GM21825 (cell line): ENCODE measurements around the gene TMEM43.
"Not testable (repeated sequence)": the region's sequence is repeated elsewhere in the genome, so short reads cannot be mapped to it uniquely, and the experiment has no call there.

Source experiments
- ATAC-seq: cut with Tn5 transposase; IDR thresholded peaks from one replicate; pipeline ENCODE4 v1.9.1; 2021; ENCODE audit warnings: mild to moderate bottlenecking, moderate library complexity; ENCODE audit not compliant: unreplicated experiment

TMEM43 gene, protein sequence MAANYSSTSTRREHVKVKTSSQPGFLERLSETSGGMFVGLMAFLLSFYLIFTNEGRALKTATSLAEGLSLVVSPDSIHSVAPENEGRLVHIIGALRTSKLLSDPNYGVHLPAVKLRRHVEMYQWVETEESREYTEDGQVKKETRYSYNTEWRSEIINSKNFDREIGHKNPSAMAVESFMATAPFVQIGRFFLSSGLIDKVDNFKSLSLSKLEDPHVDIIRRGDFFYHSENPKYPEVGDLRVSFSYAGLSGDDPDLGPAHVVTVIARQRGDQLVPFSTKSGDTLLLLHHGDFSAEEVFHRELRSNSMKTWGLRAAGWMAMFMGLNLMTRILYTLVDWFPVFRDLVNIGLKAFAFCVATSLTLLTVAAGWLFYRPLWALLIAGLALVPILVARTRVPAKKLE

DNA sequence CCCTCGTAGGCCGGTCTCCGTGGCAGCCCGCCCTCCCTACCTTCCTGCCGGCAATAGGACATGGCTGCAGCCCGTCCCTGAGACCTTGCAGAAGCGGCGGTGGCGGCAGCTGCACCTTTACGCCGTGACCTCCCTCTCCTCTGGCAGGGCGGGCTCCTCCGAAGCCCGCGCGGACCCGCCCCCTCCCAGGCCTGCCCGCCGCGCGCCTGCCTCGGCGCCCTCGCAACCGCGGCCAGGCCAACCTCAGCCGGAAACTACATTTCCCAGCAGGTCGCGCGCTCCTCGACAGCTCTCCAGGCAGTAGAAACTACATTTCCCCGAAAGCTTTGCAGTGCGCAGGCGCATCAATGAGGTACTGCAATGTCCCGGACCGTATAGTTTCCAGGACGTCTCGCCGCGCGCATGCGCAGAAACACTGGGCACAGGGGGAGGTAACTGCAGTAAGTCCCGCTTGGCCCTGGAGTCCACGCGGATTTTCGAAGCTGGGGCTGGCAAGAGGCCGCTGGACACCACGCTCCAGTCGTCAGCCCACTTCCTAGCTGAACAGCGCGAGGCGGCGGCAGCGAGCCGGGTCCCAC, at the start of gene TMEM43, which contains the start of gene CHCHD4:
TMEM43 (plus strand) TSS at position 438 of the 578 bp plus-strand sequence. CDS start 142 bp downstream, outside the sequence.
CHCHD4 (minus strand) TSS at position 256 of the 578 bp plus-strand sequence; CDS start at position 62, 194 bp downstream.
- ATAC-seq, result peak; percentile 78

DNA sequence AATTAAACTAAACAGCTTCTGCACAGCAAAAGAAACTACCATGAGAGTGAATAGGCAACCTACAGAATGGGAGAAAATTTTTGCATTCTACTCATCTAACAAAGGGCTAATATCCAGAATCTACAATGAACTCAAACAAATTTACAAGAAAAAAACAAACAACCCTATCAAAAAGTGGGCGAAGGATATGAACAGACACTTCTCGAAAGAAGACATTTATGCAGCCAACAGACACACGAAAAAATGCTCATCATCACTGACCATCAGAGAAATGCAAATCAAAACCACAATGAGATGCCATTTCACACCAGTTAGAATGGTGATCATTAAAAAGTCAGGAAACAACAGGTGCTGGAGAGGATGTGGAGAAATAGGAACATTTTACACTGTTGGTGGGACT, 49.6 kb upstream of the TMEM43 start:
- ATAC-seq, result not testable (repeated sequence)

DNA sequence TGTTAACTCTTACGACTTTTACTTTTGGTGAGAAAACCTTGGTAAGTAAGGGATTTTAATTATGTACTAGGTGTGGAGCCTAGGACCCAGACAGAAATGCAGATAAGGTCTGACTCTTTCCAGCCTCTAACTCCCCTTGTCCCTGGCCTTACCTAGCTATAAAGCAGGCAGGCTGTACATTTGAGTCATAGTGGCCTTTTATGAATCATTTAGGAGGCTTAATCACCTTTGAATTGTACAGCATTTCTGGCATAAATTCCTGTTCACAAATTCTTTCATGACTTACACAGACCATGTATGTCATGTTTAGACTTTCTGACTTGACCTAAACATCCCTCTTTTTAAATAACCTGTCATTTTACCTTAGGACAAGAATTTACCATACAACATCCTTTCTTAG, 47.5 kb upstream of the TMEM43 start:
- no peak for ATAC-seq

DNA sequence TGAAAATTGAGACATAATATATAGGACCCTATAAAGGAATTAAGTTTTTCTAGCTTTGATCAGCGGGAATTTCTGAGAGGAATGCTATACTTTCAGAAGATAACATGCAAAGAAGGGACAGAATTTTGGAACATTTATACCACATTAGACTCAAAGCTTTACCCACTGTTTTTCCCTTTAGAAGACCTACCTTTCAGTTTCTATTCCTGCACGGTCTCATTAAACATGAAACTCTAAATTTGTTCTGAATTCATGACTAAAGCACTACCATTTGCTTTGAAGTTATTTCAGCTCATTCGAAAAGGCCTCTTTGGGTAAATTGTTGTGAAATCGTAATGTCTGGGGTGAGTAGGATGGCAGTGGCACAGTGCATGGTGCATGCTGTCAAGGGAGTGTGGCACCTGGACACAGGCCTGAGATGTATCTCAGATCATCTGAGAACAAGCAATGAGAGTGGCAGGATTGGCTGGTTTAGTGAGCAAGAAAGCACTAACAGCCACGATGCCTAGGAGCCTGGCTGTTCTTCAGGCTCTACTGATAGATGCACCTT, 42.7 kb upstream of the TMEM43 start:
- ATAC-seq, result no peak

DNA sequence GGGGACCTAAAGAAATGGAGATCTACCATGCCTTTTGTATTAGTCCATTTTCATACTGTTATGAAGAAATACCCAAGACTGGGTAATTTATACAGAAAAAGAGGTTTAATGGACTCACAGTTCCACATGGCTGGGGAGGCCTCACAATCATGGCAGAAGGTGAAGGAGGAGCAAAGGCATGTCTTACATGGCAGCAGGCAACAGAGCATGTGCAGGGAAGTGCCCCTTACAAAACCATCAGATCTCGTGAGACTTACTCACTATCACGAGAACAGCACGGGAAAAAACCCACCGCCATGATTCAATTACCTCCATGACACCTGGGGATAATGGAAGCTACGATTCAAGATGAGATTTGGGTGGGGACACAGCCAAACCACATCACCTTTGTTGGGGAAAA, 37.4 kb upstream of the TMEM43 start:
- not testable (repeated sequence) for ATAC-seq

DNA sequence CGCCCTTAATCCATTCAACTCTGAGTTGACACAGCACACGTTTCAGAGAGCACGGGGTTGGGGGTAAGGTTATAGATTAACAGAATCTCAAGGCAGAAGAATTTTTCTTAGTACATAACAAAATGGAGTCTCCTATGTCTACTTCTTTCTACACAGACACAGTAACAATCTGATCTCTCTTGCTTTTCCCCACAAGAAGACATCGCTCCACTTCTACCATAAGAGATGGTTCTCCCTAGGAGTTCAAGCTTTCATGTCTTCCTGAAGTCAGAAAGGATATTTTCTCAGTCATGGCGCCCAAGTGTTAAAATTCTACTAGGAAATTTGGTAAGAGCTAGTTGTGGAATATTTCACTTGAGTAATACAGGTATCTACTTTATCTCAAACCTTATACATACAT, 32.9 kb upstream of the TMEM43 start:
- ATAC-seq, result not testable (repeated sequence)

DNA sequence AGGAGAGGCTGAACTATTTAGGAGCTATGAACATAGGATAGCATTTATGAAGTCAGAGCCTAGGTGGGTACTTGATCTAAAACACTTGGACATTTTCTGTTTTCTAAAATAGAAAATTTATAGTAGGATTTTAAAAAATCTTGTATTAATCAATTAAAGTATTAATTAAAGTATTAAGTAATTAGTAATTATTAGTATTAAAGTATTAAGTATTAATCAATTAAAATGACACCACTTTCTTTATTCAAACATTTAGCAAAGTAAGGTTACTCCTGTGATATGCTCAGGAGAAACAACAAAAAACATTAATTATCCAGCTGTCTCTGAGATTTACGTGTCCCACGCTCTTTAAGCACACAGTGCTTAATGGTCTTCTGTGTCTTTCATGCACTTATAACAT, 32.4 kb upstream of the TMEM43 start:
- ATAC-seq, result no peak

DNA sequence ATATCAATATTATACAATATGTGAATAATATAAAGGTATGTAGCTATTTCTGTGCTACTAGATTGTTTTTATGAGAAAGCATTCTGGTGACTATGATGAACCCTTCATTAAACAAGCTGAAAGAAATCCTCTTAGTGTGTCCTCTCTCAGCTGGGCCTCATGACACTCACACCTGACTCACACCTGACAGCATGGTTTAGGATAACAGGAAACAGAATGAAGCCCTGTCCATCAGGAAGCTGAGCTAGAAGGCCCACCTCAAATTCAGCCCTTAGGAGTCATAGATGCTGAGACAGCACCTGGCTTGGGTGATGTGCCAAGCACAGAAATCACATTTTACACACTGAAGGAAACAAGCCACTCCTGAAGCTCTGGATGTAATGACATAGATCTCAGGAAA, 31.0 kb upstream of the TMEM43 start:
- no peak for ATAC-seq

DNA sequence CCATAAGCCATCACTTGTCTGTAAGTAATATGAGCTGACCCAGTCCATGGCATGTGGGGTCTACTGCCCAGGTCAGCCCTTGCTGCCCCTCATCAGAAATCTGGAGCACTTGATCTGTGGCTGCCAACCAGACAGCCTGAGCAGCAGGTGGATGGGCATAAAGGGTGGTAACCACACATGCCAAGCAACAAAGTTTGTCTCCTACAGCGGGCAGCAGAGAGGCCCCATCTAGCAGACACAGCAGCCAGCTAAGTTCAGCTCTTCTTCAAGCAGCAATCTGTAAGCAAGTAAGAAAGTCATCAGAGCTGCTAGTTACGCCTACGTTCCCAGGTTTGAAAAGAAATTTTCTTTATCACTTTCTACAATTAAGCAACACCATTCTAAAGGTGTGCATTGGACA, 28.1 kb upstream of the TMEM43 start:
- ATAC-seq, result no peak

DNA sequence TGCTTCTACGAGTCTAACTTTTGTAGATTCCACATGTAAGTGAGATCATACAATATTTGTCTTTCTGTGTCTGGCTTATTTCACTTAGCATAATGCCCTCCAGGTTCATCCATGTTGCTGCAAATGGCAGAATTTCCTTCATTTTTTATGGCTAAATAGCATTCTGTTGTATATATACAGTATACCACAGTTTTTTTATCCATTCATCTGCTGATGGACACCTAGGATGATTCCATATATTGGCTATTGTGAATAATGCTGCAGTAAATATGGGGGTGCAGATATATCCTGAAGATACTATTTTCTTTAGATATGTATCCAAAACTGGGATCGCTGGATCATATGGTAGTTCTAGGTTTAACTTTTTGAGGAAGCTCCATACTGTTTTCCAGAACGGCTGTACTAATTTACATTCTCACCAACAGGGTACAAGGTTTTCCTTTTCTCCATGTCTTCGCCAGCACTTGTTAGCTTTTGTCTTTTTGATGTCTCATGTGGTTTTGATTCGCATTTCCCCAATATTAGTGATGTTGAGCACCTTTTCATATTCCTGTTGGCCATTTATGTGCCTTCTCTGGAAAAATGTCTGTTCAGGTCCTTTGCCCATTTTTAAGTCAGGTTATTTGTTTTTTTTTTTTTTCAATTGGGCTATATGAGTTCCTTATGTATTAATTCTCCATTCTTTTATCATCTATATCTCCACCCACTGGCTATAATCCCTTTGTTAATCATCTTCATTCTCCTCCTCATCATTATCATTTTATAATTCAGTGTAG, 27.0 kb upstream of the TMEM43 start:
- no peak for ATAC-seq

DNA sequence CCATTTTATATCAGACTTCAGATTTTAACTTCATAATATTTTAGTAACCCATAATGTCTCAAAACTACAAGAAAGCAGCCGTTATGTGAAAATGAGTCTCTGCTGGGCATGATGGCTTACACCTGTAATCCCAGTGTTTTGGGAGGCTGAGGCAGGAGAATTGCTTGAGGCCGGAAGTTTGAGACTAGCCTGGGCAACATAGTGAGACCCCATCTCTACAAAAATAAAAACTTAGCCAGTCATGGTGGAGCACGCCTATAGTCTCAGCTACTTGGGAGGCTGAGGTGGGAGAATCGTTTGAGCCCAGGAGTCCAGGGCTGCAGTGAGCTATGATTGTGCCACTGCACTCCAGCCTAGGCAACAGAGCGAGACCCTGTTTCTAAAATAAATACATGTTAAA, 15.0 kb upstream of the TMEM43 start:
- not testable (repeated sequence) for ATAC-seq

DNA sequence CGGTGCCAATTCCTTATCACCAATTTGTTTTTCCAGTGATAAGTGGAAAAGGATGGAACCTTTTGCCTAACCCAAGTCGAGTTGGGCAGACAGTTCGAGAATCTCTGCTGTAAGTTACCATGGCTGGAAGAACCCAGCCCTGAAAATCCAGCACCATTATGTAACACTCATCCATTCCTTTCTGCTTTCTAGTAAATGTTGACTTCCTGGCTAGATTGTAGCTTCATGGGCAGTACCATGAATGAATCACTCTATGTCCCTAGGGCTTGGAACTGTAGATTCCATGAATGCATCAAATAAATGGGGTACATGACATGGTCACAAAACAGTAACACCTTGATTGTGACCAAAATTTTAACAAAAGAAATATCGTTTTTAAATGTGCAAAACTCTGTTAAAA, 14.2 kb upstream of the TMEM43 start:
- ATAC-seq, result no peak

DNA sequence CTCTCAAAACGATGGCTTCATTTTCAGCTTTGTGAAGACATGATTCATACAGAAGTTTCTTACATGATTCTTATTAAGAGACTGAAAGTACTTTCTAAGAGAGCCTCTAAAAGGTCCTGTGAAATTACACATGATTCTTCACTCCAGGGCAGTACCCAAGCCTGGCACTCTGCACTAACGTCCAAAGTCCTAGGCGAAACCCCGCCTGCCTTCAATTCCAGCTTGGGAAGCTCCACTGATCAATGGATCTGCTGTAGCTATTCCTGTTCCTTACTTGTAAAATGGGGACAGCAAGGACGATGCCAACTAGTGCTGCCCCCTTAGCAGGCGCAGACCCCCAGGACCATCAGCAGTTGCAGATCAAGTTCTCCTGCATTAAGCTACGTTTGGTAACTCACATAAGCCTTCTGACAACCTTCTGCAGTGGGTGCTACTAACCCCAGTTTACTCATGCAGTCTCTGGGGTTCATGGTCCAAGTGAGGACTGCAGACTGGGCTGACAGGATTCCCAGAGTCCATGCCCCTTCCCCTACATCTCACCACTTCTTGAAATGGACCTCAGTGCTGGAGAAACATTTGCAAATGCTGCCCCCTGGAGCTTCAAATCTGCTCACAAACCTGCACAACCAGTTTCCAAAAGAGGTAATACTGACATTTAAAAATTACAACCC, 10.8 kb upstream of the TMEM43 start:
- no peak for ATAC-seq

DNA sequence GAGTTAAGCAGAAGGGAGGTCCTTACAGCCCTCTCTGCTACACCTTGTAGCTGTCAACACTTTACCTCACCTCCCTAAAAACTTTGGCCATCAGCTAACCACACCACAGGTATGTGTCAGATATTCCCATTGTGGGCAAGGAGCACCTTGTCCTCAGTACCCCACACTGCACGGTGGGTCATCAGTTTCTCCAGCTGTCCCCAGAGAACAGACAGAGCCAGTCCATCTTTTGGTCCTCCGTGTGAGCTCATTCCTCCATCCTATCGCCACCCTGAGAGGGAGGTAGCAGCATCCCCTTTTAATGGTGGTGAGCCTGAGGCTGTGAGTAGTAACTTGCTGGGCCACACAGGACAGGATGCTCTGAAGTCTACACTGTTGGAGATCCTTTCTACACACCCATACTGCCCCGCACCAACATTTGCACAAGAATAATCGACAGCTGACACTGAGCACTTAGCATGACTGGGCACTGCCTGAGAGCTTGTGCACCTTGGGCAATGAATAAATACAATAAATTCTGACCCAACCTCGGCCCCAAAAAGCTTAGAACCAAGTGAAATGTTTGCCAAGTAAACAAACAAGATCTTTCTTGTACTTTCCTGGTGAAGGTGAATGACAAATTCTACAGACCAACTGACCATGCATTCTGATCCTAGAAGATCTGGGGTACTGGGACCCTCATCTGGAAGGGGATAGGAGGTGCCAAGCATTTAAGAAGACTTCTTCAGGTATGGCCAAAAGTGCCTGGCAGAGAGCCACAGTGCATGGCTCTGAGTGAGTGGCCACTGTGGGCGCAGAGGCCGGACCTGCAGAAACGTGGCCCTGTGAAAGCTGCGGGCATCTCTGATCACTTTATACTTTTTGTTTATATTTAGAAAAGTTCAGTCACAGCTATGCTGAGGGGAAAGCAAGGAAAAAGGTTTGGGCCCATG, 7.1 kb upstream of the TMEM43 start:
- ATAC-seq, result no peak

DNA sequence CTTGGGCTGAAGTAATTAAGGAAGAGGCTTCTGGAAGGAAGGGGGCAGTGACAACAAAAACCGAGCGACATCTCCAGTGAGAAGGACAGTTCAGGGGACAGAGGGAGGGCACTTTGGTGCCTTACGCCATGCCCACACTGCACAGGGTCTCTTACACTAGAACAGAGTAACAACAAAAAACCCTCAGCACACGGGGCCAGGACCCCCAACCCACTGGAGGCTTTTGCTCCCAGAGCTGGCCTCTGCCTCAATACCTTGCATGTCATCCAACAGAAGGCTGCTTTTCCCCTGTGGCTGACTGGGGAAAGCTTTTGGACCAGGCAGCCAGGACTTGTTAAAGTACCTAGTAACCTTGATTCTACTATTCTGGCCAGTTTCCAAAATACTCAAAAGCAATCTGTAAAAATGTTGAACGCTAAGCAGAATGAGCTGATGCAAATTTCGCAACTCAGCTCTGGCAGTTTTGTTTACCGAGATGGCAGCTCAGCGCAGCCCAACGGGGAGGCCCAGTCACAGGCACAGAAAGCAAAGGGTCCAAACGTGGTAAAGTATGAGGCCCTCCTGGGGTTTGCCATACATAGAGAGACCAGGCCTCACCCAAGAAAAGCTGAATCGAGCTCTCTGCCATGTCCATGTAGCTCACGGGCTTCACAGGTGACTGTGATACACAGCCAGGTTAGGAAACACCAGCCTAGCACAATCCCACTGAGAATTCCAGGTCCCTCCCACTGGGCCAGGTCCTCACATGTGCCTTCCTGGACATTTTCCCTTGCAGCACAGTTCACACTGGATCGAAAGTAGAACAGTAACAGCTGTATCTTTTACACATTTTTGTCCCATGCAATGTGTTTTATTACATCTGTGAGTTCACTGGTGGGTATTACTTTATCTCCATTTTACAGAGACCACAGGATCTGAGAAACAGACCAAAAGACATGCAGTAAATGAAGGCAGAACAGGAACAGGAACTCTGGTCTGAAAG, 6.2 kb upstream of the TMEM43 start:
- no peak for ATAC-seq

DNA sequence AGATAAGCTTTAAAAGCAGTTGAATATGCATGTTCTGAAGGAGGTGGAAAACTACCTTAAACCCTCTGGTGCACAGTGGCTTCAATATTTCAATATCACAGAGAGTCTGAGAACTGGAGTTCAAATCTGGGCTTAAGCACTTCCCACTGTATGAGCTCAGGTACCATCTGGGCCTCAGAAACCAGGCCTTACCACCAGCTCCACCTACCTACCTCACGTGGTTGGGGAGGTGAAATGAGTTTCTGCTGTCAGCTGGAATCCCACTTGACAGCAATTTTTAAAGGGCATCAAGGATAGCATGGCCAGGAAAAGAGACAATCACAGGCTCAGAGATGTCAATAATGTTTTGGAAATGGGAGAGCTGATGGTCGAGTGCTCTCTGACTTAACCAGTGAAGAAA, 5.2 kb upstream of the TMEM43 start:
- no peak for ATAC-seq

DNA sequence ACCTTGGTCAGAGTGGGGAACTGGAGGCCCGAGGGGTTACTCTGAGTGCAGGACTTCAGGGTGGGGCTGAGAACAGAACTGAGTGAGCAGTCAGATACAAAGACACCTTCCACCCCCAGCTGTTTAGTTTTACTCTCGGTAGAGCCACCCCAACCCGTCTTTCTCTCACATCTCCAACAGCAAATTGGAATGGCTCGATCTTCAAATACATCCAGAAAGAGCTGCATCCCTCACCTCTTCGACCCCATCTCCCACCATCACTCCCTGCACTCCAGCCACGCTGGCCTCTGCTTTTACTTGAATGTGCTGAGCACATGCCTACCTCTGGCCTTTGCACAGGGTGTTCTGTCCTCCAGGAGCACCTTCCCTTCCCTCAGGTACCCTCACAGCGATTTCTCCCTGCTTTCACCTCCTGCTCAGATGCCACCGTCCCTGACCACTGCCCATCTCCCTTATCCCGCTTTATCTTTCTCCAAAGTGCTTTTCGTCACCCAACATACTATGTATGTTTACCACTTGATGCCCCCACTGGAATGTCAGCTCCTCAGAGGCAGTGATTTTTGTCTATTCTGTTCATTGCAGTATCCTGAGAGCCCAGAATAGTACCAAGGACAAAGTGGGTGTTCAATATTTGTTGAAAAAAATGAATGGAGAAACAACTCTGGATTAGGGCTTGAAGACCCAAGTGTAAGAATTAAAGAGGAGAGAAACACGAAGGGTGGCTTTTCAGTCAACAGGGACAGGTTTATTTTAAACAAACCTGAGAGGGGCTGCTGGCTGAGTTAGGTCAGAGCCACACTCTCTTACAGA, 4.5 kb upstream of the TMEM43 start:
- ATAC-seq, result no peak
